Neural progenitor cell (in vitro differentiated cells): ENCODE data around the gene THOC2. TPM values are rescaled to one million over a fixed set of nuclear protein-coding genes. Genes with fewer than 3 reads are reported as not detected.

ENCODE experiments used
- DNase-seq: peaks from one replicate; pipeline ENCODE4 v3.0.0-alpha.2; 2016; ENCODE audit warnings: low spot score
- H2AFZ ChIP-seq: fragments of 200-600 bp; sonication (generic); replicated peaks from 2 replicates; pipeline ENCODE4 v1.6.1; 2016; ENCODE audit warnings: antibody characterized with exemption
- H3F3A ChIP-seq: fragments of 200-600 bp; sonication (generic); 2 replicates; pipeline ENCODE4 v1.6.1; 2016; ENCODE audit warnings: antibody characterized with exemption, low read depth
- H3K27ac ChIP-seq: fragments of 200-600 bp; sonication (generic); 2 replicates; pipeline ENCODE4 v1.5.1; 2016; ENCODE audit warnings: mild to moderate bottlenecking
- H3K27me3 ChIP-seq: fragments of 200-600 bp; sonication (generic); 2 replicates; pipeline ENCODE4 v1.6.1; 2016; ENCODE audit warnings: mild to moderate bottlenecking, moderate library complexity
- H3K36me3 ChIP-seq: fragments of 200-600 bp; sonication (generic); 2 replicates; pipeline ENCODE4 v1.5.1; 2016
- H3K4me1 ChIP-seq: fragments of 200-600 bp; sonication (generic); 2 replicates; pipeline ENCODE4 v1.6.1; 2016; ENCODE audit warnings: mixed run types
- H3K4me2 ChIP-seq: fragments of 200-600 bp; sonication (generic); 2 replicates; pipeline ENCODE4 v1.6.1; 2016
- H3K4me3 ChIP-seq: fragments of 200-600 bp; sonication (generic); 2 replicates; pipeline ENCODE4 v1.5.1; 2016
- H3K79me2 ChIP-seq: fragments of 200-600 bp; sonication (generic); 2 replicates; pipeline ENCODE4 v1.6.1; 2016; ENCODE audit warnings: low read depth
- H3K9ac ChIP-seq: fragments of 200-600 bp; sonication (generic); 2 replicates; pipeline ENCODE4 v1.6.1; 2016
- H3K9me3 ChIP-seq: fragments of 200-600 bp; sonication (generic); 2 replicates; pipeline ENCODE4 v1.5.1; 2016; ENCODE audit warnings: low read depth
- H4K20me1 ChIP-seq: fragments of 200-600 bp; sonication (generic); 2 replicates; pipeline ENCODE4 v1.6.1; 2016; ENCODE audit warnings: low read depth
- H3K27ac Mint-ChIP-seq: 3 replicates; pipeline ENCODE4 v1.8.0; 2021; ENCODE audit warnings: mixed read lengths
- H3K27me3 Mint-ChIP-seq: 2 replicates; pipeline ENCODE4 v1.8.0; 2022; ENCODE audit warnings: low read depth, mild to moderate bottlenecking, inconsistent platforms, moderate library complexity, mixed read lengths; ENCODE audit not compliant: insufficient read depth
- H3K36me3 Mint-ChIP-seq: 3 replicates; pipeline ENCODE4 v1.8.0; 2021; ENCODE audit warnings: mixed read lengths
- H3K4me1 Mint-ChIP-seq: 3 replicates; pipeline ENCODE4 v1.8.0; 2021; ENCODE audit warnings: mixed read lengths
- H3K4me3 Mint-ChIP-seq: 3 replicates; pipeline ENCODE4 v1.8.0; 2021; ENCODE audit warnings: mild to moderate bottlenecking, moderate library complexity, mixed read lengths
- H3K9me3 Mint-ChIP-seq: 3 replicates; pipeline ENCODE4 v1.8.0; 2020; ENCODE audit warnings: mixed read lengths
- CTCF ChIP-seq: fragments of 200-600 bp; sonication (generic); IDR thresholded peaks from 2 replicates; pipeline ENCODE4 v1.5.1; 2017; ENCODE audit warnings: antibody characterized with exemption, mild to moderate bottlenecking
- EZH2 ChIP-seq: fragments of 200-600 bp; sonication (generic); IDR thresholded peaks from 2 replicates; pipeline ENCODE4 v1.6.1; 2017; ENCODE audit warnings: antibody characterized with exemption, mild to moderate bottlenecking, moderate library complexity
- EZH2phosphoT487 ChIP-seq: fragments of 200-600 bp; sonication (generic); IDR thresholded peaks from 2 replicates; pipeline ENCODE4 v1.6.1; 2017; ENCODE audit warnings: antibody characterized with exemption
- small RNA-seq: library from RNA; depleted of rRNA; stranded (forward); fragments of <200 nt; gene quantifications from one replicate; pipeline ENCODE3, GENCODE V24; 2015
- total RNA-seq: library from RNA; depleted of rRNA; stranded (reverse); fragments of >200 nt; gene quantifications from 2 replicates; pipeline ENCODE4 v1.2.3, GENCODE V29; 2015; ENCODE audit warnings: low replicate concordance

THOC2 gene
- total RNA-seq, 1 donor from 2014 or later: 201 TPM

DNA sequence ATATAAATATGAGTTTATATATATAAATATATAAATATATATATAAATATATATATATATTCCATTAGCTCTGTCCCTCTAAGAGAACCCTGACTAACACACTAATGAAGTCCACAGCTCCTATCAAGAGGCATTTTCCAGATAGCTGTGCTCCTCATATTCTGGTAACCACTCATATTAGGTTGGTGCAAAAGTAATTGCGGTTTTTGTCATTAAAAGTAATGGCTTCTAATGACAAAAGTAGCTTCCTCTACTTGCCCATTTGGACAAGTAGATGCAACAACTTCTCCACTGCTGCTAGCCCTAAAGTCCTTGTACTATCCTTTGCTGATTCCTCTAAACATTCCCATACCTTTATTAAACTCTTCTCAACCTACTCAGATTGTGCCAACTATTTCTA is 182.0 kb downstream of the THOC2 start:
- H3K36me3 Mint-ChIP-seq: no peaks in the 10 kb centered on the region
- H2AFZ ChIP-seq: no peak overlapping the region
- H3K27me3 ChIP-seq: no peaks in the 10 kb centered on the region
- no peaks in the 10 kb centered on the region for H4K20me1 ChIP-seq
- no peaks in the 10 kb centered on the region for H3K4me1 ChIP-seq
- no peaks in the 10 kb centered on the region for H3K27me3 Mint-ChIP-seq
- no peaks in the 10 kb centered on the region for H3F3A ChIP-seq
- H3K4me3 Mint-ChIP-seq: no peak overlapping the region
- no peaks in the 10 kb centered on the region for H3K36me3 ChIP-seq
- no peak overlapping the region for H3K9ac ChIP-seq
- no peaks in the 10 kb centered on the region for H3K9me3 ChIP-seq
- H3K4me2 ChIP-seq: no peak overlapping the region
- H3K4me3 ChIP-seq: no peak overlapping the region
- H3K4me1 Mint-ChIP-seq: no peaks in the 10 kb centered on the region
- H3K27ac ChIP-seq: no peak overlapping the region
- peaks cover 2% of the 10 kb centered on the region for H3K9me3 Mint-ChIP-seq
- TF ChIP-seq EZH2phosphoT487: no peak
- no peak for TF ChIP-seq EZH2
- TF ChIP-seq CTCF: no peak
- H3K27ac Mint-ChIP-seq: no peak overlapping the region
- DNase-seq: no peak
- H3K79me2 ChIP-seq: no peaks in the 10 kb centered on the region

Small RNA genes lying within 50 kb of the gene (small RNA-seq; reads per million reads assigned to genes)
- gene AL030996.1: not detected
- not detected for gene RNU7-69P

Other genes with a start within 250 kb of the THOC2 start
- gene XIAP, start 127.0 kb upstream of the THOC2 start, total RNA-seq: 26.7 and 44.6 TPM in 2 replicates
- gene STAG2, start 228.7 kb upstream of the THOC2 start, total RNA-seq: 102 and 132 TPM in 2 replicates